Effector memory CD4-positive, alpha-beta T cell (primary cell): ENCODE measurements around the gene ARL15.

Source experiments
- DNase-seq, 3 donors: peaks; one replicate each; pipeline ENCODE4 v3.0.0-alpha.2; 2020
- H3K27ac ChIP-seq: 2 replicates; pipeline ENCODE4 v1.7.0; 2013; ENCODE audit warnings: mild to moderate bottlenecking, low read length, moderate library complexity; ENCODE audit not compliant: insufficient read depth, poor library complexity, severe bottlenecking
- H3K27me3 ChIP-seq: replicated peaks from 2 replicates; pipeline ENCODE4 v1.7.0; 2013; ENCODE audit warnings: mild to moderate bottlenecking, low read length; ENCODE audit not compliant: insufficient read depth, control insufficient read depth, poor library complexity, severe bottlenecking
- H3K36me3 ChIP-seq: 2 replicates; pipeline ENCODE4 v1.7.0; 2013; ENCODE audit warnings: mild to moderate bottlenecking, low read length, moderate library complexity; ENCODE audit not compliant: control insufficient read depth, insufficient read depth
- H3K4me1 ChIP-seq: 2 replicates; pipeline ENCODE4 v1.7.0; 2013; ENCODE audit warnings: low read length, mild to moderate bottlenecking; ENCODE audit not compliant: control insufficient read depth, insufficient read depth, poor library complexity, severe bottlenecking
- H3K4me3 ChIP-seq: 2 replicates; pipeline ENCODE4 v1.7.0; 2013; ENCODE audit warnings: low read length, low read depth, mild to moderate bottlenecking; ENCODE audit not compliant: insufficient read depth, poor library complexity, severe bottlenecking
- H3K9me3 ChIP-seq: 2 replicates; pipeline ENCODE4 v1.7.0; 2013; ENCODE audit warnings: mild to moderate bottlenecking, low read length, moderate library complexity; ENCODE audit not compliant: control insufficient read depth

ARL15 gene

GRCh38 chr5:54257366-54258118 lies 52.8 kb downstream of the ARL15 start:
- Histone ChIP-seq H3K9me3 (no peaks in the 10 kb centered on the region), H3K4me3 (no peak overlapping the region), H3K27me3 (no peaks in the 10 kb centered on the region), H3K36me3 (no peaks in the 10 kb centered on the region), H3K27ac (no peak overlapping the region), H3K4me1 (no peaks in the 10 kb centered on the region)
- DNase-seq: no peak

DNA sequence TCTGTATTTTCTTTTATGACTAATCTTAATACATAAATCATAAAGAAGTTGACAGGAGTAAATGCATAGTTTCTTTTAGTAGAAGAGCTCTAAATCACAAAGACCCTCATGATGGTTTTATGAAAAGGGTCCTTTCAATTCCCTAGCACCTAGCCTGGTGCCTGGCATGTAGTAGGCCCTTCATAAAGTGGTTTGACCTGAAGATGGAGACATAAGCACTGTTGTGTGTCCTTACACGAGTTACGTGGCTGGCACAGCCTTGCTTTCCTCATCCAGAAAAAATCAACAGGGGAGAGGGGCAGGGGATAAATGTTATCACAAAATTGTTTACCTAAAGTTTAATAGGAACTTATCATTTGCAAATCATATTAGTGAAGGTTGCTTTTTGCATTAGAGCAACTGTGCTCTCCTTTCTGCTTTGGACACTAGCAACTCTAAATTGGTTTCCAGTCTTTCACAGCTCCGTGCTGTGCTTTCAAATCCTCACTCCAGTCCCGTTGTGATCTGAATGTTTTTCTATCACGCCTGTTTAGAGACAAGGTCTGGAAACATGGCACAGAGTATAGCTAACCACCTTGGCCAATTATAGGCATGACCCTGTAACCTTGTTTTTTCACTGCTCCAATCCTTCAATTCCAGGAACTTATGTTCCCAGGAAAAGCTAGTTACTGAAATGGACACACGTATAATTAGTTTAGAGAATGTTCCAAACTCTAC lies 55.7 kb downstream of the ARL15 start:
- no peak overlapping the region for H3K27ac ChIP-seq
- H3K27me3 ChIP-seq: no peaks in the 10 kb centered on the region
- no peak overlapping the region for H3K4me3 ChIP-seq
- no peaks in the 10 kb centered on the region for H3K9me3 ChIP-seq
- no peaks in the 10 kb centered on the region for H3K4me1 ChIP-seq
- no peak for DNase-seq
- H3K36me3 ChIP-seq: no peaks in the 10 kb centered on the region

GRCh38 chr5:54251981-54252380 lies 58.4 kb downstream of the ARL15 start:
- no peaks in the 10 kb centered on the region for H3K36me3 ChIP-seq

DNA sequence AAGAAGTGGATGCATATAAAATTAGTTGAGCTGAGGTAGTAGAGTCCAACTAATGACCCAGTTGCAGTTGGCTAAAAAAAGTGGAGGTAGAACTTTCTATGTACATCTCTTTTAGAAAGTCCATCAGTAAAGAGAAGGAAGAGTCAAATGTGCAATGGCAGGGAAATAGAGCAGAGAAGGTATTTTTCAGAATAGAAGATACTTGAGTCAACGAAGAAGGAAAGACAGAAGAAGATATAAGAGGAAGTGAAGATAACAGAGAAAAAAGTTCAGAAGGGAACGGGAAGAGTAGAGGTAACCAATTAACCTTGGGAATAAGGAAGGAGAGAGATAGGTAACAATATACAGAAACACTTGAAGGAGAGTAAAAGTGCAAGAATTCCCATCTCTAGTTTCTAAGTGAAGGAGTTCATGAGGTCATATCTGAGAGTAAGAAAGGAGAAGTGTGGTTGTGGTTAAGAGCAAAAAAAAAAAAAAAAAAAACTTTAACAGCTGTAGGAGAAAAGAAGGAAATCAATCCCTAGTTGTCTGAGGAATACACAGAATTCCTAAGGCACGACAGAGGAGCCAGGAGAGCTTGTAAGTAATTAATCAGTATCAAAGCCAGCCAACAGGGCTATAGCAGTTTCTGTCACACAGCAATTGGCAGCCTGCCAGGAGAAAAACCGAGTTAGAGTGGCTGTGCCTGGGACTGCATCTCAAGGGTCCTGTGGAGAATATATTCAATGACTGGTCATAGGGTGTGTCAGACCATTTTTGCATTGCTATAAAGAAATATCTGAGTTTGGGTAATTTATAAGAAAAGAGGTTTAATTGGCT lies 61.0 kb downstream of the ARL15 start:
- DNase-seq: no peak
- H3K27me3 ChIP-seq: no peaks in the 10 kb centered on the region
- H3K4me3 ChIP-seq: no peak overlapping the region

More at GRCh38 chr5:54251981-54252380, 58.4 kb downstream of the ARL15 start:
- Histone ChIP-seq H3K4me3 (no peak overlapping the region), H3K4me1 (no peaks in the 10 kb centered on the region), H3K27me3 (no peaks in the 10 kb centered on the region), H3K9me3 (no peaks in the 10 kb centered on the region), H3K27ac (no peak overlapping the region)
- no peak for DNase-seq

GRCh38 chr5:54247226-54247625 lies 63.1 kb downstream of the ARL15 start:
- DNase-seq: no peak
- Histone ChIP-seq H3K27me3 (no peaks in the 10 kb centered on the region), H3K27ac (no peak overlapping the region), H3K4me1 (no peaks in the 10 kb centered on the region), H3K9me3 (no peaks in the 10 kb centered on the region), H3K36me3 (no peaks in the 10 kb centered on the region), H3K4me3 (no peak overlapping the region)

More for the DNA sequence above, 61.0 kb downstream of the ARL15 start:
- H3K36me3 ChIP-seq: no peaks in the 10 kb centered on the region
- no peaks in the 10 kb centered on the region for H3K9me3 ChIP-seq
- H3K4me1 ChIP-seq: no peaks in the 10 kb centered on the region
- H3K27ac ChIP-seq: no peak overlapping the region

DNA sequence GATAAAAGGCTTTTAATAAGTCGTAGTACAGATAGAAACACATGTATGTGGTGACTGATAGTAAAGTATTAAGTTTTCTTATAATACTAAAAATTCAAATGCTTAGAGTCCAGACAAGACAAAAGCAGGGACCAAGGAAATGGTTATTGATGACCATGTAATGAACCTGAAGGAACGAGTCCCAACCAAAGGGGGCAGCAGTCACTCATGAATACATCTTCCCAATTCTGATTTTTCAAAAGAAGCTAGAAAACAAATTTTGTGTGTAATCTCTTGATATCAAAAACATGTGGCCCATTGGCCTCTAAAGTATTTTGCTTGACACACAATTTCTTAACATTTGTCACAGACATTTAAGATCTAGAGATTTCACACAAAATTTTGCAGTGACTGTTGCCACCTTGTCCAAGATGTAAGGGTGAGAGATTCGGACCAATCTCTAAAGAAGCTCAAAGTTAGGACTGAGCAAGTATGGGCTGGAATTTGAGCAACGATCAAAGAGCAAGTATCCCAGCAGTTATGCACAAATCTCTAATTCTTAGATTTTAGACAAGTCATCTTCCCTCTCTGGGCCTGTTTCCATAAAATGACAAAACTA lies 66.8 kb downstream of the ARL15 start:
- DNase-seq: peak in 1 of 3 donors; percentile 14

DNA sequence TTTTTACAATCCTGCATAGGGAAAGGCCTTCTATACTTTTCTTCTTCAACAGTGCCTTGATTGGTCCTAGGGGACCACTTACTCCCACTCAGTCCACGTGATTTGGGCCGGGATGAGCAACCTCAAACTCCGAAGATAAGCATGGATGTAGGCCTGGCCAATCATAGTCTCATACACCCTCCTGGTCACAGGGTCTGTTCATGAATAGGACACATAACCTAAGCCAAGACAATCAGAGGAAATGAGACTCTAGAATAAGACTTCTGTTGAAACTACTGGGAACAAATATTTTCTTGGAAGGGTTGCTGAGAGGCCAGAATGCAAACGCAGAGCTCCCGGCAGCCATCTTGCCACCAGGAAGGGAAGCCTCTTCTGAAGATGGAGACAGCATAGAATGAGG lies 68.1 kb downstream of the ARL15 start:
- no peak overlapping the region for H3K4me3 ChIP-seq
- H3K27ac ChIP-seq: no peak overlapping the region
- no peaks in the 10 kb centered on the region for H3K27me3 ChIP-seq
- no peaks in the 10 kb centered on the region for H3K9me3 ChIP-seq
- H3K36me3 ChIP-seq: no peaks in the 10 kb centered on the region
- no peaks in the 10 kb centered on the region for H3K4me1 ChIP-seq
- no peak for DNase-seq

More for the DNA sequence above, 66.8 kb downstream of the ARL15 start:
- Histone ChIP-seq H3K9me3 (no peaks in the 10 kb centered on the region), H3K27me3 (no peaks in the 10 kb centered on the region), H3K4me3 (no peak overlapping the region), H3K4me1 (no peaks in the 10 kb centered on the region), H3K36me3 (no peaks in the 10 kb centered on the region), H3K27ac (no peak overlapping the region)

DNA sequence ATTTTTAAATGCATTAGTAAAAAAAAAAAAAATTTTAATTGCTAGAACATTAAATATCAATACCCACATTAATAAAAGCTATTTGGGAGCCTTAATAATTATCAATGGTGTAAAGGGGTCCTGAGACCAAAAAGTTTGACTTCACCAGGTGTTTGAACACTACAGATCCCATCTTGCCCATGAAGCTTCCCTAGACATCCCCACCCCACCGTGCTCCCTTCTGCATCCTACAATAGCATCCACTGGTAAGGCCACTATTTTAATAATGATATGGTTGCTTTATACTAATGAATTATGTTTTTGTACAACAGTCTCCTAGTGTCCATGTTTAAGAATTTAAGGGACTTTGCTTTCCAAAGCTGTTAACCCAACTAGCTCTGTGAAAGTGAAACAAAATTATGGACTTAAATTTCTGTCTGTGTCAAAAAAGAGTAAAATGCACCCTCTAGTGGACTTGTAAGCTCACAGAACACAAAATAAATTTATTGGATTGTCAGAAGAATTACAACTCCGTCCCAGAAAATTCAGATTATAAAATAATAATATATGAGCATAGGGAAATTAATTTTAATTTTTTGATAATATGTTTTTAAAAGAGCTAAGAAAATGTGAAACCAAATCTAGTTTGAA lies 76.0 kb downstream of the ARL15 start:
- no peaks in the 10 kb centered on the region for H3K27me3 ChIP-seq
- H3K9me3 ChIP-seq: no peaks in the 10 kb centered on the region
- DNase-seq: no peak
- peaks cover 2% of the 10 kb centered on the region for H3K4me1 ChIP-seq
- no peak overlapping the region for H3K4me3 ChIP-seq
- H3K36me3 ChIP-seq: no peaks in the 10 kb centered on the region
- H3K27ac ChIP-seq: no peak overlapping the region

DNA sequence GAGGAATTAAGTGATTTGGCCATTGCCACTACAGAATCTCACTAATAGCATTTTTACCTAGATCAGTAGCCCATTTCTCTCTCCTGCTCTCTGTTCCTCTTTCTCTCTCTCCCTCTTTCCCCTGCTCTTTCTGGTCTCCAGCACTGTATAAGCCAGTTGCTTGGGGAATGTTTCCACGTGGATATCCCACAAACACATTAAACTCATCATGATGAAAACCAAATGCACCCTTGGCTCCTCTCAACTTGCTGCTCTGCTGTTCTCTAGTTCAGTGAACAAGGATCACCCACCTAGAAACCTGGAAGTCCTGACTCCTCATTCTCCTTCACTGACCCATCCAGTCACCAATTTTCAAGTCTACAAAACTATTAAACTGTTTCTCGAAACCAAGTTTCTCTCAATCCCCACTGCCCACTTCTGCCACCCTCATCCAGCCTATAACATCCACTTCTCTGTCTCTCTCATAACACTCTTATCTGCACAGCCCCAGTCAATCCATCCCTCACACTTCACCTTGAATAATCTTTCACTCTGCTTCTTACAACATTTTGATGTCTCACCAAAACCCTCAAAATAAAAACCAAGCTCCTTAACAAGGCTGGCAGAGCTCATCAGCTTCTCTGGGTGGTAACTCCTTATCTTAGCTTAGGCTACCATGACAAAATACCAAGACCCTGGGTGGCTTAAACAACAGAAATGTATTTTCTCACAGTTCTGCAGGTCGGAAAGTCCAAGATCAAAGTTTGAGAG lies 79.3 kb downstream of the ARL15 start:
- H3K27me3 ChIP-seq: no peaks in the 10 kb centered on the region
- no peak overlapping the region for H3K27ac ChIP-seq
- DNase-seq: no peak
- no peak overlapping the region for H3K4me3 ChIP-seq
- H3K4me1 ChIP-seq: peaks cover 3% of the 10 kb centered on the region
- H3K36me3 ChIP-seq: no peaks in the 10 kb centered on the region
- H3K9me3 ChIP-seq: no peaks in the 10 kb centered on the region
